ENCODE measurements around the gene TAF6L. TPM values are rescaled to one million over a fixed set of nuclear protein-coding genes. Genes with fewer than 3 reads are reported as not detected.
A peak's percentile ranks its signal among the peaks of the same experiment; 100 is the strongest.

Gene TAF6L
- total and polyA plus RNA-seq, 9 of the 15 experiments (the other 6 are each of a cell fraction or from before 2014, with no cell fraction given) = 0.04 to 45.5 (median 20.8) TPM

GRCh38 chr11:62805076-62805892, 34.1 kb downstream of the TAF6L start, which contains the start of gene NXF1 (continued):
- TF ChIP-seq TSHZ1 (CRISPR knock-in tag; IDR thresholded peaks at IDR 0.05) (no peak), ARHGAP35 (IDR thresholded peaks at IDR 0.05; ENCODE audit: partially characterized antibody) (no peak)

- in situ Hi-C loops (cut with MboI) = no loop called here
- Histone ChIP-seq H3K36me3 (ENCODE audit: control insufficient read depth, insufficient read depth, low read length) (peaks cover 32% of the 10 kb centered on the region), H3K4me1 (replicated peaks in 1 of 2; ENCODE audit: control insufficient read depth in 2 of 2, insufficient read depth in 2 of 2, low read length in 2 of 2) (peaks cover 11 to 19% of the 10 kb centered on the region in 2 experiments; a peak in 4 of 5 replicates), H3K9ac (ENCODE audit: insufficient read depth in 1 of 2, low read depth in 2 of 2, low read length in 2 of 2) (peak overlapping the region; percentile 90 to 97; a peak in 3 of 4 replicates), H3K27ac (ENCODE audit: extremely low read depth, low read depth, low read length) (peak overlapping the region; percentile 72), H4K20me1 (replicated peaks; ENCODE audit: control insufficient read depth, insufficient read depth, low read length) (peaks cover 9% of the 10 kb centered on the region; the same call in 1 of the 2 replicates), H3K9me3 (replicated peaks; ENCODE audit: control insufficient read depth, insufficient read depth, low read depth, low read length) (no peaks in the 10 kb centered on the region), H3K27me3 (ENCODE audit: control insufficient read depth in 2 of 2, insufficient read depth in 2 of 2, low read length in 2 of 2) (no peaks in the 10 kb centered on the region), H3K4me2 (ENCODE audit: insufficient read depth, low read length) (peak overlapping the region; percentile 97), H3K9me1 (ENCODE audit: control insufficient read depth, insufficient read depth, low read length) (no peaks in the 10 kb centered on the region), H3K4me3 (peak overlapping the region; percentile 94), H3K79me2 (ENCODE audit: control insufficient read depth, insufficient read depth, low read length) (peaks cover 28% of the 10 kb centered on the region), H2AFZ (ENCODE audit: low read depth, low read length) (peak overlapping the region; percentile 79)
- CTCF ChIA-PET (ENCODE audit: low intra/inter-chr PET ratio) = no interaction called here
- intact Hi-C loops (cut with micrococcal nuclease) = loop anchor here (1.0 to 5.0 kb wide), 3 partner anchors 25 to 56 kb away; no protein-coding TSS in a partner anchor
- WGBS (ENCODE audit: insufficient coverage, low coverage, missing lambda C conversion rate) = 4% methylated on average over 11 of the region's 12 CpGs
- ATAC-seq = peak; percentile 51
- POLR2A ChIA-PET = interaction anchor here (0.6 to 3.5 kb wide), 17 partner anchors 9 to 1280 kb away, joined by 3 to 40 read pairs (median 8); partner anchors contain the start of genes LRRN4CL, STX5, TUT1 and WDR74
- DNase-seq (ENCODE audit: extremely low read depth in 1 of 4, low spot score in 3 of 4) = peak; percentile 29 to 63 (median 44)
- BruUV-seq (replicated peaks) = no TSS peak
- peak; percentile 6 for FAIRE-seq
- TF ChIP-seq NFRKB (IDR thresholded peaks at IDR 0.05; ENCODE audit: low read depth) (0 out of 2 replicates have a peak, but pooled peaks have one; percentile 1), AFF1 (IDR thresholded peaks at IDR 0.05; ENCODE audit: low read depth in 1 of 2, partially characterized antibody in 2 of 2) (peak in 1 of 2 experiments; percentile 11), YY1 (IDR thresholded peaks at IDR 0.05; ENCODE audit: borderline replicate concordance in 1 of 3, control insufficient read depth in 1 of 3, extremely low read depth in 1 of 3, insufficient read depth in 3 of 3, insufficient read length in 1 of 3, insufficient replicate concordance in 2 of 3, low read depth in 1 of 3, low read length in 2 of 3) (peak in 2 of 3 experiments; percentile 65 to 83), ZNF644 (tag; IDR thresholded peaks at IDR 0.05; ENCODE audit: low read depth) (no peak), SAP30 (IDR thresholded peaks at IDR 0.05; ENCODE audit: borderline replicate concordance, insufficient read depth, low read depth, low read length, poor library complexity, severe bottlenecking) (peak; percentile 37), PHF20 (IDR thresholded peaks at IDR 0.05; ENCODE audit: partially characterized antibody) (no peak), KDM1A (IDR thresholded peaks at IDR 0.05) (peak in 1 of 2 experiments; percentile 35; a peak in 3 of 4 replicates)
These were observed 34.8 kb downstream of the TAF6L start for GRCh38 chr11:62805961-62806441.
